ENCODE results near the gene MKNK1. TPM values are rescaled to one million over a fixed set of nuclear protein-coding genes. Genes with fewer than 3 reads are reported as not detected.

MKNK1 gene
- total RNA-seq, 1 donor from 2014 or later: 16.8 TPM

DNA sequence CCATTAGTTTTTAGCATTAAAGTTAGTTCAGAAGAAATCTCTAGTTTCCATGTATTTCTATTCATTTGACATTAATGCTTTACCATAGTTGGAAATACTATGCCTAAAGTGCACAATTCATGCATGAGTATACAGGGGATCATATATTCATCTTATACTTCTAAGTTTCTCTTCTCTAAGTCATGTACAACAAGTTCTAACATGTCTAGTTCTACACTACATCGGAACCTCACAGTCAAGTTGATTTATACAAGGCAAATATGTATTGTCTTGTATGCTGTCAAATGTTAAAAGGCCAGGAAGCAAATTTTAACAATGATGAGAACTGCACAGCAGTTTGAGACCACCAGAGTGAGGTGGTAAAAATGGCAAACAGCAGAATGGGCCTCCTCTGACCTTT lies 35.5 kb upstream of the MKNK1 start:
- peak; percentile 84 for DNase-seq (ENCODE audit: low read depth)

GRCh38 chr1:46638921-46639320 lies 34.9 kb upstream of the MKNK1 start:
- FAIRE-seq: no peak
- peaks cover 10% of the 10 kb centered on the region for H3K36me3 ChIP-seq (ENCODE audit: control insufficient read depth, insufficient read depth, low read length)
- TF ChIP-seq CTCF (IDR thresholded peaks at IDR 0.05; ENCODE audit: insufficient read depth, low read length, severe bottlenecking): no peak

More for the DNA sequence above, 35.5 kb upstream of the MKNK1 start:
- Histone ChIP-seq H3K36me3 (ENCODE audit: control insufficient read depth, insufficient read depth, low read length) (peaks cover 7% of the 10 kb centered on the region), H3K27me3 (ENCODE audit: control insufficient read depth, insufficient read depth, low read length) (no peaks in the 10 kb centered on the region), H3K4me3 (ENCODE audit: low read depth, low read length) (no peak overlapping the region)
- FAIRE-seq: no peak
- TF ChIP-seq CTCF (IDR thresholded peaks at IDR 0.05; ENCODE audit: insufficient read depth, low read length, severe bottlenecking): no peak

DNA sequence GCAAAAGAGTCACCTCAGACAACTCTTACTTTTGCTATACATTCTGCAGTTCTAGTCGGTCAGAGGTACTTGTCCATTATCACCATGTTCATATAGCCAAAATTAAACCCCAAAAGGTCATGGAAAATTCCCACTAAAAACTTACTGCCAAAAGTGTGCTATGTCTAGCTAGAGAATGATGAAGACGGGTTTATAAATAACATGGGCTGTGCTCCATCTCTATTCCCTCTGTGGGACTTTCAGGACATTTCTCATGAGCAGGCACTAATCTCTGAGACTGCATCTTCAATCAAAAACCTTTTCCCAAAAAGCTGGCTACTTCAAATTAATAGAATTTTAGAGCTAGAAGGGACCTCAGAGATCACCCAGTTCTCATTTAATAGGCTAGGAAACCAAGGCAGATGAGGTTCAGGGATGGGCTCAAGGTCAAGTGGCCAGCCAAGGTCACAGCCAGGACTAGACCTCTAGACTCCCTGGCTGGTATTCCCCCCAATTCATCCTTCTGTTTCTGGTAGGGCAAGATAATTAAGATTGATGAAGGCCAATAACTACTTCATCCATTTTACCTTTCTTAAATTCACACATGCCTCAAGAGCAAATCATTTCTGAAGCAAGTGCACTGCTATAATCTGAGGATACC lies 33.5 kb upstream of the MKNK1 start:
- DNase-seq (ENCODE audit: low read depth) (no peak), FAIRE-seq (no peak)
- TF ChIP-seq CTCF (IDR thresholded peaks at IDR 0.05; ENCODE audit: insufficient read depth, low read length, severe bottlenecking): no peak
- H3K27me3 ChIP-seq (ENCODE audit: control insufficient read depth, insufficient read depth, low read length): no peaks in the 10 kb centered on the region
- no peak overlapping the region for H3K4me3 ChIP-seq (ENCODE audit: low read depth, low read length)
- H3K36me3 ChIP-seq (ENCODE audit: control insufficient read depth, insufficient read depth, low read length): peaks cover 10% of the 10 kb centered on the region

More at GRCh38 chr1:46638921-46639320, 34.9 kb upstream of the MKNK1 start:
- DNase-seq (ENCODE audit: low read depth): no peak
- Histone ChIP-seq H3K27me3 (ENCODE audit: control insufficient read depth, insufficient read depth, low read length) (no peaks in the 10 kb centered on the region), H3K4me3 (ENCODE audit: low read depth, low read length) (no peak overlapping the region)

- H3K27me3 ChIP-seq (ENCODE audit: control insufficient read depth, insufficient read depth, low read length): no peaks in the 10 kb centered on the region
- H3K4me3 ChIP-seq (ENCODE audit: low read depth, low read length): no peak overlapping the region
- no peak for TF ChIP-seq CTCF (IDR thresholded peaks at IDR 0.05; ENCODE audit: insufficient read depth, low read length, severe bottlenecking)
- no peak for DNase-seq (ENCODE audit: low read depth)
- peak; percentile 40 for FAIRE-seq
- peaks cover 10% of the 10 kb centered on the region for H3K36me3 ChIP-seq (ENCODE audit: control insufficient read depth, insufficient read depth, low read length)
These were observed 31.1 kb upstream of the MKNK1 start for GRCh38 chr1:46635205-46635604.

DNA sequence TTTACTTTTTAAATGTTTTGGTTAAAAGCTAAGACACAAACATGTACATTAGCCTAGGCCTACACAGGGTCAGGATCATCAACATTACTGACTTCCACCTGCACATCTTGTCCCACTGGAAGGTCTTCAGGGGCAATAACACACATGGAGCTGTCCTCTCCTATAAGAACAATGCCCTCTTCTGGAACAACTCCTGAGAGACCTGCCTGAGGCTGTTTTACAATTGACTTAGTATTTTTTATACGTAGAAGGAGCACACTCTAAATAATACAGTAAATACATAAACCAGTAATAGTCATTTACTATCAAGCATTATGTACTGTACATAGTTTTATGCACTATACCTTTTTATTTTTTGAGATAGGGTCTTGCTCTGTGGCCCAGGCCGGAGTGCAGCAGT lies 26.7 kb upstream of the MKNK1 start:
- no peak for TF ChIP-seq CTCF (IDR thresholded peaks at IDR 0.05; ENCODE audit: insufficient read depth, low read length, severe bottlenecking)
- DNase-seq (ENCODE audit: low read depth) (no peak), FAIRE-seq (no peak)
- Histone ChIP-seq H3K27me3 (ENCODE audit: control insufficient read depth, insufficient read depth, low read length) (no peaks in the 10 kb centered on the region), H3K4me3 (ENCODE audit: low read depth, low read length) (no peak overlapping the region), H3K36me3 (ENCODE audit: control insufficient read depth, insufficient read depth, low read length) (peaks cover 9% of the 10 kb centered on the region)
